GM23338 (cell line): ENCODE data around the gene WWC1.

Source experiments
- CREB1 ChIP-seq: fragments of 250-450 bp; sonication (Bioruptor Pico); IDR thresholded peaks from 2 replicates; pipeline ENCODE4 v1.5.0; 2020; ENCODE audit warnings: low read depth, mild to moderate bottlenecking, moderate library complexity
- CTCF ChIP-seq, 2 experiments: fragments of 200-600 bp in 1 of 2; sonication (generic) in 1 of 2; conservative IDR thresholded peaks; 2 replicates each; pipeline versions ENCODE4 v1.5.1 to v1.6.1; 2016 to 2017; ENCODE audit warnings: antibody characterized with exemption in 2 of 2, low read depth in 2 of 2, mild to moderate bottlenecking in 2 of 2, moderate library complexity in 1 of 2
- EZH2 ChIP-seq: fragments of 200-600 bp; sonication (generic); IDR thresholded peaks from one replicate; pipeline ENCODE4 v1.8.0; 2017; ENCODE audit warnings: antibody characterized with exemption, mild to moderate bottlenecking, low read depth; ENCODE audit not compliant: unreplicated experiment
- EZH2phosphoT487 ChIP-seq: fragments of 200-600 bp; sonication (generic); IDR thresholded peaks from one replicate; pipeline ENCODE4 v1.8.1; 2018; ENCODE audit warnings: antibody characterized with exemption; ENCODE audit not compliant: unreplicated experiment
- JUNB ChIP-seq: IDR thresholded peaks from one replicate; pipeline ENCODE4 v1.6.1; 2016; ENCODE audit warnings: antibody characterized with exemption; ENCODE audit not compliant: unreplicated experiment
- NANOG ChIP-seq: IDR thresholded peaks from 2 replicates; pipeline ENCODE4 v1.6.1; 2016; ENCODE audit warnings: antibody characterized with exemption, borderline replicate concordance
- POLR2AphosphoS5 ChIP-seq: IDR thresholded peaks from 2 replicates; pipeline ENCODE4 v1.6.1; 2016; ENCODE audit warnings: antibody characterized with exemption, low read depth
- STAT1 ChIP-seq: IDR thresholded peaks from one replicate; pipeline ENCODE4 v1.6.1; 2016; ENCODE audit warnings: antibody characterized with exemption; ENCODE audit not compliant: unreplicated experiment
- ZNF114 ChIP-seq: fragments of 250-450 bp; sonication (Bioruptor Pico); IDR thresholded peaks from 2 replicates; pipeline ENCODE4 v1.5.0; 2020; ENCODE audit warnings: mild to moderate bottlenecking, moderate library complexity
- ZNF331 ChIP-seq: fragments of 250-450 bp; sonication (Bioruptor Pico); IDR thresholded peaks from 2 replicates; pipeline ENCODE4 v1.5.0; 2020; ENCODE audit warnings: low read depth, mild to moderate bottlenecking, moderate library complexity
- ZNF462 ChIP-seq: fragments of 250-450 bp; sonication (Bioruptor Pico); IDR thresholded peaks from 2 replicates; pipeline ENCODE4 v1.5.0; 2020; ENCODE audit warnings: mild to moderate bottlenecking, moderate library complexity
- TF ChIP-seq, protein P1 (sequence below): IDR thresholded peaks from one replicate; pipeline ENCODE4 v1.6.1; 2018; ENCODE audit warnings: antibody characterized with exemption; ENCODE audit not compliant: unreplicated experiment
- TF ChIP-seq, protein P2 (sequence below): IDR thresholded peaks from 2 replicates; pipeline ENCODE4 v1.6.1; 2016; ENCODE audit warnings: antibody characterized with exemption

GRCh38 chr5:168494057-168494555 is 202.7 kb downstream of the WWC1 start:
- TF ChIP-seq EZH2 (no peak), CTCF (conservative IDR thresholded peaks at IDR 0.05; ENCODE audit: low read depth in 2 of 2) (no peak), POLR2AphosphoS5 (no peak), EZH2phosphoT487 (no peak), NANOG (no peak), JUNB (no peak), CREB1 (CRISPR knock-in tag) (no peak), ZNF462 (no peak), ZNF114 (CRISPR knock-in tag) (no peak), ZNF331 (no peak), STAT1 (no peak)
- TF ChIP-seq, protein P1, sequence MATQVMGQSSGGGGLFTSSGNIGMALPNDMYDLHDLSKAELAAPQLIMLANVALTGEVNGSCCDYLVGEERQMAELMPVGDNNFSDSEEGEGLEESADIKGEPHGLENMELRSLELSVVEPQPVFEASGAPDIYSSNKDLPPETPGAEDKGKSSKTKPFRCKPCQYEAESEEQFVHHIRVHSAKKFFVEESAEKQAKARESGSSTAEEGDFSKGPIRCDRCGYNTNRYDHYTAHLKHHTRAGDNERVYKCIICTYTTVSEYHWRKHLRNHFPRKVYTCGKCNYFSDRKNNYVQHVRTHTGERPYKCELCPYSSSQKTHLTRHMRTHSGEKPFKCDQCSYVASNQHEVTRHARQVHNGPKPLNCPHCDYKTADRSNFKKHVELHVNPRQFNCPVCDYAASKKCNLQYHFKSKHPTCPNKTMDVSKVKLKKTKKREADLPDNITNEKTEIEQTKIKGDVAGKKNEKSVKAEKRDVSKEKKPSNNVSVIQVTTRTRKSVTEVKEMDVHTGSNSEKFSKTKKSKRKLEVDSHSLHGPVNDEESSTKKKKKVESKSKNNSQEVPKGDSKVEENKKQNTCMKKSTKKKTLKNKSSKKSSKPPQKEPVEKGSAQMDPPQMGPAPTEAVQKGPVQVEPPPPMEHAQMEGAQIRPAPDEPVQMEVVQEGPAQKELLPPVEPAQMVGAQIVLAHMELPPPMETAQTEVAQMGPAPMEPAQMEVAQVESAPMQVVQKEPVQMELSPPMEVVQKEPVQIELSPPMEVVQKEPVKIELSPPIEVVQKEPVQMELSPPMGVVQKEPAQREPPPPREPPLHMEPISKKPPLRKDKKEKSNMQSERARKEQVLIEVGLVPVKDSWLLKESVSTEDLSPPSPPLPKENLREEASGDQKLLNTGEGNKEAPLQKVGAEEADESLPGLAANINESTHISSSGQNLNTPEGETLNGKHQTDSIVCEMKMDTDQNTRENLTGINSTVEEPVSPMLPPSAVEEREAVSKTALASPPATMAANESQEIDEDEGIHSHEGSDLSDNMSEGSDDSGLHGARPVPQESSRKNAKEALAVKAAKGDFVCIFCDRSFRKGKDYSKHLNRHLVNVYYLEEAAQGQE: no peak
- TF ChIP-seq, protein P2, sequence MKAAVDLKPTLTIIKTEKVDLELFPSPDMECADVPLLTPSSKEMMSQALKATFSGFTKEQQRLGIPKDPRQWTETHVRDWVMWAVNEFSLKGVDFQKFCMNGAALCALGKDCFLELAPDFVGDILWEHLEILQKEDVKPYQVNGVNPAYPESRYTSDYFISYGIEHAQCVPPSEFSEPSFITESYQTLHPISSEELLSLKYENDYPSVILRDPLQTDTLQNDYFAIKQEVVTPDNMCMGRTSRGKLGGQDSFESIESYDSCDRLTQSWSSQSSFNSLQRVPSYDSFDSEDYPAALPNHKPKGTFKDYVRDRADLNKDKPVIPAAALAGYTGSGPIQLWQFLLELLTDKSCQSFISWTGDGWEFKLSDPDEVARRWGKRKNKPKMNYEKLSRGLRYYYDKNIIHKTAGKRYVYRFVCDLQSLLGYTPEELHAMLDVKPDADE: no peak
